Astrocyte of the spinal cord (primary cell): Measurements from ENCODE around the gene CD52.

Source experiments
- DNase-seq: peaks from one replicate; pipeline ENCODE4 v3.0.0; 2011; ENCODE audit warnings: low read depth, low spot score
- H3K4me3 ChIP-seq: 2 replicates; pipeline ENCODE4 v1.5.1; 2011; ENCODE audit warnings: low read depth, mild to moderate bottlenecking, low read length, moderate library complexity
- in situ Hi-C: cut with HindIII; loops from 2 replicates; pipeline ENCODE4 v1.10.0; 2017; ENCODE audit warnings: low sequenced_read_pairs
- TF ChIP-seq, protein P1 (sequence below): IDR thresholded peaks from 2 replicates; pipeline ENCODE4 v1.5.1; 2012; ENCODE audit warnings: low read depth, mild to moderate bottlenecking, low read length, inconsistent platforms

CD52 gene

GRCh38 chr1:26350701-26351589 is 33.2 kb downstream of the CD52 start:
- no peak overlapping the region for H3K4me3 ChIP-seq
- in situ Hi-C loops: no loop called here
- peak; percentile 38 for DNase-seq
- TF ChIP-seq, protein P1, sequence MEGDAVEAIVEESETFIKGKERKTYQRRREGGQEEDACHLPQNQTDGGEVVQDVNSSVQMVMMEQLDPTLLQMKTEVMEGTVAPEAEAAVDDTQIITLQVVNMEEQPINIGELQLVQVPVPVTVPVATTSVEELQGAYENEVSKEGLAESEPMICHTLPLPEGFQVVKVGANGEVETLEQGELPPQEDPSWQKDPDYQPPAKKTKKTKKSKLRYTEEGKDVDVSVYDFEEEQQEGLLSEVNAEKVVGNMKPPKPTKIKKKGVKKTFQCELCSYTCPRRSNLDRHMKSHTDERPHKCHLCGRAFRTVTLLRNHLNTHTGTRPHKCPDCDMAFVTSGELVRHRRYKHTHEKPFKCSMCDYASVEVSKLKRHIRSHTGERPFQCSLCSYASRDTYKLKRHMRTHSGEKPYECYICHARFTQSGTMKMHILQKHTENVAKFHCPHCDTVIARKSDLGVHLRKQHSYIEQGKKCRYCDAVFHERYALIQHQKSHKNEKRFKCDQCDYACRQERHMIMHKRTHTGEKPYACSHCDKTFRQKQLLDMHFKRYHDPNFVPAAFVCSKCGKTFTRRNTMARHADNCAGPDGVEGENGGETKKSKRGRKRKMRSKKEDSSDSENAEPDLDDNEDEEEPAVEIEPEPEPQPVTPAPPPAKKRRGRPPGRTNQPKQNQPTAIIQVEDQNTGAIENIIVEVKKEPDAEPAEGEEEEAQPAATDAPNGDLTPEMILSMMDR: no peak

DNA sequence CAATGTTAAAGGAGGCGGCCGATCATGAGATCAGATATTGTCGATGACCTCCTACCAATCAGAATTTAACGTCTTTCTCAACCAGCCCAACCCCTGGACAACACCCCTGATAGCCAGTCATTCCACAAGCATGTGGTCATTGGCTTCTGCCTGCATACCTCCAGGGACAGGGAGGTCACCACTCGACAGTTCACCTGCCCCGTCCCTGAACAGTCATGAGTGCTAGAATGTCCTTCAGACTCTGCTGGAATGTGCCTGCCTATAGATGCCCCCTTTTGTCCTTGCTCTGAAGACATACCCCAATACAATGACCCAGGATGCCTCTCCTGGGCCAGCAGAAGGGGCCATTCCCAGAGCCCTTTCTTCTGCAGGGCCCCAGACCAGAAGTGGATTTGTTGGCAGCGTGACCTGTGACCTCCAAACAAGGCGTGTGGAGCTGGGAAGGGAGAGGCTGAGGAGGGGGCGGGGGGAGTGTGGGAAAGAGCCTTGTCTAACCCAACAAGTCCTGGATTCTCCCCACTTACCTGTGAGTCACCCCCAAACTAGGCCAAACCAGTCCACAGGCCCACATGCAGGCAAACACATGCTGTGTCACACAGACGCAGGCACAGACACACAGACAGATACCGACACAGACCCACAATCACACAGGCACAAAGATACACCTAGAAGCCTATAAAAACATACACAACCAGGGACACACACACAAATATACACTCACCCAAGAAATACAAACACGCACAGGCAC is 34.0 kb downstream of the CD52 start:
- peak; percentile 31 for DNase-seq
- TF ChIP-seq, protein P1: no peak
- in situ Hi-C loops: no loop called here
- no peak overlapping the region for H3K4me3 ChIP-seq

DNA sequence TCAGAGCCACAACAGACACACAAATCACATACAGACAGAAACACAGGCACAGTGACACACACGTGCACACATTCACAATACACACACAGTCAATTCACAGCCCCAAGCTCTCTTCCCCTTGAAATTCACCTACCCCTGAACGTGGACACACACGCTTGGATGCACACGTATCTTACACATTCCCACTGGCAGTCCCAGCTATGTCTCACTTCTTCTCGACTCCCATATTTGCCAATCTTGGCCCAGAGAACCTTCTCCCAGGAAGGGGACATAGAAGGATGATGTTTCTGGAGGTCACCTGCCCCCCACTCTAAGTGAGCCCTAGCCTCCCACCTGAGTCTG is 34.6 kb downstream of the CD52 start:
- DNase-seq: no peak
- TF ChIP-seq, protein P1: no peak
- H3K4me3 ChIP-seq: no peak overlapping the region
- in situ Hi-C loops: no loop called here

DNA sequence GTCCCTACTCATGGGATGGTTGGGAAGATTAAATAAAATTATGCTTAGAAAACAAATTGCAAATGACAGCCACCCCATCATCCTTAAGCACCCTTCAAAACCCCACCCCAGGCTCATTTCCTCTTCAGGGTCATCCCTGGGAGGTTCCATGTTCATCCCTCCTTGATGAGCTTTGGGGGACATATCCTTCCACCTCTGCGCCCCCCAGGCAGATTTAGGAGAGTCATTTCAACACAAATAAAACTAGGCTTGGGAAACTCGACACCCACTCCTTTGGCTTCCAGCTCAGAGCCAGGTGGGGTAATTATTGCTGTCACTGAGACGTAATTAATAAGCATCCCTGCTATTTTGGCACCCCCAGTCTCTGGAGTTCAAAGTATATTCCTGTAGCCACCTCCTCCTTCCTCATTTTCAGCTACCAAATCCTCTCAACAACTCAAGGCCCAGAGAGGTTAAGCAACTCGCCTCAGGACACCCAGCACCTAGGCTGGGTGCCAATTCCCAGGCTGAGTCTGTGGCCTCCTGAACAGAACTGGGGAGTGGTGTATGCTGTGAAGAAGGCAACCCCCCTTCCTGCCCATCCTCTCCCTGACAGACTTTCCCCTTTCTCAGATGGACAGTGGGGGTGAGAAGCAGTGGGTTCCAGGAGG is 35.6 kb downstream of the CD52 start:
- no peak overlapping the region for H3K4me3 ChIP-seq
- no peak for DNase-seq
- TF ChIP-seq, protein P1: no peak
- in situ Hi-C loops: no loop called here

GRCh38 chr1:26353976-26354820 is 36.4 kb downstream of the CD52 start, which contains the start of gene CRYBG2:
TSS of gene CRYBG2 (minus strand) at chr1:26354130. CDS start at chr1:26346657, 7,473 bp downstream.
- in situ Hi-C loops: no loop called here
- no peak for DNase-seq
- TF ChIP-seq, protein P1: no peak
- H3K4me3 ChIP-seq: no peak within 1 kb of the TSS

GRCh38 chr1:26354972-26355371 is 37.2 kb downstream of the CD52 start:
- DNase-seq: no peak
- H3K4me3 ChIP-seq: no peak overlapping the region
- TF ChIP-seq, protein P1: no peak
- in situ Hi-C loops: no loop called here
